Tibial nerve (tissue), 4 donors: Measurements from ENCODE around the gene GRID1. TPM values are rescaled to one million over a fixed set of nuclear protein-coding genes. Genes with fewer than 3 reads are reported as not detected.

Source experiments
- DNase-seq, 2 donors: peaks; one replicate each; pipeline ENCODE4 v3.0.0-alpha.2; 2019; ENCODE audit warnings: low spot score in 2 of 2
- H3K27ac ChIP-seq, 4 donors: fragments of 200-600 bp; sonication (generic) in 3 of 4; one replicate each; pipeline ENCODE4 v1.5.1; 2017 to 2019; ENCODE audit warnings: mild to moderate bottlenecking in 1 of 4
- H3K27me3 ChIP-seq, 2 donors: fragments of 200-600 bp; sonication (generic) in 1 of 2; one replicate each; pipeline versions ENCODE4 v1.5.1 to v1.6.0; 2017 to 2019
- H3K36me3 ChIP-seq, 3 donors: fragments of 200-600 bp; sonication (generic); one replicate each; pipeline ENCODE4 v1.5.1; 2018 to 2019
- H3K4me1 ChIP-seq, 4 donors: fragments of 200-600 bp; sonication (generic) in 3 of 4; one replicate each; pipeline ENCODE4 v1.5.1; 2017 to 2019
- H3K4me3 ChIP-seq, 4 donors: fragments of 200-600 bp; sonication (generic) in 3 of 4; one replicate each; pipeline ENCODE4 v1.5.1; 2017 to 2019; ENCODE audit warnings: mild to moderate bottlenecking in 1 of 4, moderate library complexity in 1 of 4
- H3K9me3 ChIP-seq, 4 donors: fragments of 200-600 bp; sonication (generic) in 3 of 4; one replicate each; pipeline ENCODE4 v1.5.1; 2017 to 2019
- EP300 ChIP-seq, 2 donors: sonication (generic); formaldehyde crosslinking; IDR thresholded peaks; one replicate each; pipeline ENCODE4 v1.6.1; 2017; ENCODE audit warnings: antibody characterized with exemption in 2 of 2, mild to moderate bottlenecking in 1 of 2
- POLR2A ChIP-seq, 2 donors: fragments of 450-650 bp; IDR thresholded peaks; one replicate each; pipeline ENCODE4 v1.6.1; 2017; ENCODE audit warnings: antibody characterized with exemption in 2 of 2, mild to moderate bottlenecking in 2 of 2, moderate library complexity in 2 of 2
- WGBS, 2 donors: methylation state at CpG; one replicate each; pipeline ENCODE4 v1.1.5; 2018; 5-methylcytosine and 5-hydroxymethylcytosine counted together
- total RNA-seq, 4 donors: library from RNA; depleted of rRNA; stranded (reverse); fragments of >200 nt; gene quantifications; one replicate each; pipeline ENCODE4 v1.1.0, GENCODE V29; 2016
- TF ChIP-seq, protein P1 (sequence below), 5 experiments: fragments of 200-600 bp in 3 of 5; fragments of 450-650 bp in 2 of 5; sonication (generic) in 3 of 5; IDR thresholded peaks; one replicate each; pipeline ENCODE4 v1.5.1; 2016 to 2019; ENCODE audit warnings: antibody characterized with exemption in 5 of 5, mild to moderate bottlenecking in 3 of 5, moderate library complexity in 2 of 5

The GRID1 gene
- total RNA-seq, 4 donors from 2014 or later, result 7.7 to 16.3 (median 10.5) TPM

DNA sequence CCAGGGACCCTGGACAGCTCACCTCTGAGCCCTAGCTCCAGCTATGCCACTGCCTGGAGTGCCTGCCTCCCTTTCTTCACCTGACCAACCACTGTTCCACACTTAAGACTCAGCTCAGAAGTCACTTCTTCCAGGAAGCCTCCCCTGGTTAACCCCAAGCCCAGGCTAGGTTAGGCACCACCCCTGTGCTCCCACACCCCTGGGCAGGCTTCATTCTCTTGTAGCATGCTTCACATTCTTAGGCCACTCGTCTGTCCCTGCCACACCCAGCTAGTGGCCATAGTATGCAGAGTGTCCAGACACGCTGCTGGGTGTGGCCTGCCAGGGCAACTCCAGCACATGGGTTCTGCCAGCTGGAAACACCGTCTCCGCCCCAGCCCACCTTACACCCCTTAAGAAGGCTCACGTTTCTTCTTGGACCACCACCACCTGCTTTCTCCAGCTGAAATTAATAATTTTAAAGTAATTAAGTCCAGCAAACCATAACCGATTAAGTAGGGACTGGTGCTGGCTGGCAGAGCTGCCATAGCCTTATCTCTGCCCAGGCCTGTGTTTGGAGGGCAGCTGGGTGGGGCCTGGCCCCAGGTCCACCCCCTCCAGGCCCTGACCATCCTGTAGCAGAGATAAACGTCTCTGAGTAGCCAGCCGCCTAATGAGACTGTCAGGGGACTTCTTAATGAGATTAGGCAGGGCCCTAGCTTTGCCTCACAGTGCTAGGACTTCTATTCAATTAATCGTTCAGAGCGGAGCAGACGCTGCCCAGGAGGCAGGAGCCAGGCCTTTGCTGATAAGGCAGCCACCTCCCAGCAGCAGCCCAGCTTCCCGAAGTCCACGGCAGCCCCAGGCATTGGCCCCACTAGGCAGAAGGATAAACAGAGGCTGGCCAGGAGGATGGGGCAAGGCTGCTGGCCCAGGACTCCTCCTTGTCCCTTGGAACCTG lies 20.5 kb downstream of the GRID1 start:
- WGBS, 2 donors, result 63 to 70% methylated on average over 13 of the region's 13 CpGs
- H3K27ac ChIP-seq, result no peak overlapping the region
- no peak overlapping the region for H3K4me3 ChIP-seq
- no peak for DNase-seq
- H3K4me1 ChIP-seq, result peaks cover 0 to 3% (median 0%) of the 10 kb centered on the region in 4 donors
- H3K9me3 ChIP-seq, result no peaks in the 10 kb centered on the region
- H3K27me3 ChIP-seq, result no peaks in the 10 kb centered on the region
- H3K36me3 ChIP-seq, result no peaks in the 10 kb centered on the region
- TF ChIP-seq, protein P1, sequence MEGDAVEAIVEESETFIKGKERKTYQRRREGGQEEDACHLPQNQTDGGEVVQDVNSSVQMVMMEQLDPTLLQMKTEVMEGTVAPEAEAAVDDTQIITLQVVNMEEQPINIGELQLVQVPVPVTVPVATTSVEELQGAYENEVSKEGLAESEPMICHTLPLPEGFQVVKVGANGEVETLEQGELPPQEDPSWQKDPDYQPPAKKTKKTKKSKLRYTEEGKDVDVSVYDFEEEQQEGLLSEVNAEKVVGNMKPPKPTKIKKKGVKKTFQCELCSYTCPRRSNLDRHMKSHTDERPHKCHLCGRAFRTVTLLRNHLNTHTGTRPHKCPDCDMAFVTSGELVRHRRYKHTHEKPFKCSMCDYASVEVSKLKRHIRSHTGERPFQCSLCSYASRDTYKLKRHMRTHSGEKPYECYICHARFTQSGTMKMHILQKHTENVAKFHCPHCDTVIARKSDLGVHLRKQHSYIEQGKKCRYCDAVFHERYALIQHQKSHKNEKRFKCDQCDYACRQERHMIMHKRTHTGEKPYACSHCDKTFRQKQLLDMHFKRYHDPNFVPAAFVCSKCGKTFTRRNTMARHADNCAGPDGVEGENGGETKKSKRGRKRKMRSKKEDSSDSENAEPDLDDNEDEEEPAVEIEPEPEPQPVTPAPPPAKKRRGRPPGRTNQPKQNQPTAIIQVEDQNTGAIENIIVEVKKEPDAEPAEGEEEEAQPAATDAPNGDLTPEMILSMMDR (IDR thresholded peaks at IDR 0.05), result no peak
- no peak for TF ChIP-seq EP300 (IDR thresholded peaks at IDR 0.05)
- no peak for TF ChIP-seq POLR2A (IDR thresholded peaks at IDR 0.05)

DNA sequence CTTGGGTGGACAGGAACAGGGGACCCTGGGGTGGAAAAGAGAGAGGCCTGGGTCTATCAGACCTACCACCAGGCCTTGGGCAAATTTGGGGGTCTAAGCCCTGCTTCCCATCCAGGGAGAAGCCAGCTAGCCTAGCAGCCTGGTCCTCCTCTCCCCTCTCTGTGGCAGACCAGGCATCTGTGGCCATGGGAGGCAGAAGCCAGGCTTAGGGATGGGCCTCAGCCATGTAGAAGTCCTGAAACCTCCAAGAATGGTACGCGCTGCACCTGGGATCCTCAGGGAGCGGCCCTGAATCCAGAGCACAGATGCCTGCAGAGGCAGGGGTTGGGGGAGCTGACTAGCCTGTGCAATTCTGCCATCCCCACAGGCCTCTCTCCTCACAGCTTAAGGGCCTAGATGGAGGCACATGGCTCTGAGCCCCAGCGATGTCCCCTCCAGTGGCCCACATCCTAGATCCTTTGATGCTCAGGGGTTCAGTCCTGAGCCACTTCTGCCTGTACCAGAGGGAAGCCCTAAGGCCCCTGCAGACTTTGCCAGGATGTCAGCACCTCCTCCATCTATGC lies 21.2 kb downstream of the GRID1 start:
- no peak for TF ChIP-seq POLR2A (IDR thresholded peaks at IDR 0.05)
- TF ChIP-seq EP300 (IDR thresholded peaks at IDR 0.05), result no peak
- TF ChIP-seq, protein P1 (IDR thresholded peaks at IDR 0.05), result no peak
- Histone ChIP-seq H3K9me3 (no peaks in the 10 kb centered on the region), H3K36me3 (no peaks in the 10 kb centered on the region), H3K4me3 (no peak overlapping the region), H3K4me1 (peaks cover 0 to 3% (median 0%) of the 10 kb centered on the region in 4 donors), H3K27ac (no peak overlapping the region), H3K27me3 (no peaks in the 10 kb centered on the region)
- WGBS, 2 donors, result 78 to 94% methylated on average over 1 to 4 of the region's 4 CpGs
- no peak for DNase-seq

DNA sequence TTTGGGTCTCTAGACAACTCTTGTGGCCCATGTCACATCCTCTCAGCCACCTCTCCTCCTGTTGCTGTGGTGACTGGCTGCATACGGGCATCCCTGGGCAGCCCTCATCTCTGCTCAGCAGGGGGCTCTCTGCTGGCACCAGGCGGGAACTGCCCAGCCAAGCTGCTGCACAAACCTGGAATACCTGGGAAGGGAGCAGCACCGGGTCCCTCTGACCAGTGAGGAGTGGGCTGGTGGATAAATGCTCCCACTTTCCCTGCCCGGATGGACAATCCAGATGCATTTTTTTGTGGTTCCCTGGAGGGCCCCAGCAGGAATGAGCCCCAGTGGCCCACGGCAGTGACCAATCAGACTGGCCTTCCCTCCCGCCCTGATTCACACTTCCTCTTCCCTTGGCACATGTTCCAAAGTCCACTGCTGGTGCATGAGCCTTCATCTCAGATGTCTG lies 21.9 kb downstream of the GRID1 start:
- no peaks in the 10 kb centered on the region for H3K27me3 ChIP-seq
- no peak for TF ChIP-seq POLR2A (IDR thresholded peaks at IDR 0.05)
- TF ChIP-seq EP300 (IDR thresholded peaks at IDR 0.05), result no peak
- TF ChIP-seq, protein P1 (IDR thresholded peaks at IDR 0.05), result no peak
- peaks cover 0 to 3% (median 0%) of the 10 kb centered on the region in 4 donors for H3K4me1 ChIP-seq
- no peaks in the 10 kb centered on the region for H3K36me3 ChIP-seq
- H3K4me3 ChIP-seq, result no peak overlapping the region
- no peak for DNase-seq
- H3K27ac ChIP-seq, result no peak overlapping the region
- no peaks in the 10 kb centered on the region for H3K9me3 ChIP-seq
- WGBS, 2 donors, result 56 to 57% methylated on average over 6 of the region's 6 CpGs

DNA sequence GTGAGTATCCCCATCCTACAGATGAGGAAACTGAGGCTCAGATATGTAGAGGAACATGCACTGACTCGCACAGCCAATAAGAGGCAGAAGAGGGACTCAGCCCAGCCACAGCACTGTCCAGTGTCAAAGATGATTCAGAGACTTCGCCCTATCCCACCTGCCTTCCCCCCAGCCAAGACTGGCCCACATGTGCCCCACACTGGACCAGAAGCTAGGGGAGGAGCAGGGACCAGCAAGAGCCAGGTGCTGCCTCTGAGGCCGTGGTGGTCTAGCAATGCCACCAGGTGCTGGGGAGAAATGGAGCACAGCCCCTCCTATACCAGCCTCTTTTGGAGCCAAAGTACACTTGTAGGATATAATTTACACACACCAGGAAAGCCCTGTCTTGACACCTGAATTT lies 22.3 kb downstream of the GRID1 start:
- 91 to 92% methylated on average over 3 of the region's 3 CpGs for WGBS, 2 donors
- Histone ChIP-seq H3K27me3 (no peaks in the 10 kb centered on the region), H3K36me3 (no peaks in the 10 kb centered on the region), H3K27ac (no peak overlapping the region), H3K9me3 (no peaks in the 10 kb centered on the region), H3K4me1 (peaks cover 0 to 3% (median 0%) of the 10 kb centered on the region in 4 donors), H3K4me3 (no peak overlapping the region)
- DNase-seq, result no peak
- TF ChIP-seq, protein P1 (IDR thresholded peaks at IDR 0.05), result no peak

DNA sequence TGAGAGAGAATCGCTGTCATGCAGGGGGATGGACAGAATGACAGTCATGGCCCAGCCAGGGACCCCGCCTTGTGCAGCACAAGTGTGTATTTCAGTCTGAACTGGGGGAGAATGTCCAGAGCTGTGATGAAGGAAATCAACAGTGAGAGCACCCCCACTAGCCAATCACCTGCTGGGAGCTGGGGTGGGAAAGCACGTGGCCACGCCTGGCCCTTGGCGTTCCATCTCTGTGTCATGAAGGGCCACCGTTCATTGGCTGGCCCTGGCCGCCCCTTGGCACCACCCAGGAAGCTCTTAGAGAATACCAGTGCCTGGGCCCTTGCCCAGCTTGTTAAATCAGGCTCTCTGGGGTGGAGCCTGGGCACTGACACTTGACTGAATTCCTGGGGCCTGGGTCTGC lies 22.8 kb downstream of the GRID1 start:
- H3K9me3 ChIP-seq, result no peaks in the 10 kb centered on the region
- H3K4me3 ChIP-seq, result no peak overlapping the region
- no peaks in the 10 kb centered on the region for H3K27me3 ChIP-seq
- DNase-seq, result no peak
- 82 to 87% methylated on average over 7 of the region's 7 CpGs for WGBS, 2 donors
- peaks cover 0 to 3% (median 0%) of the 10 kb centered on the region in 4 donors for H3K4me1 ChIP-seq
- TF ChIP-seq, protein P1 (IDR thresholded peaks at IDR 0.05), result no peak
- TF ChIP-seq EP300 (IDR thresholded peaks at IDR 0.05) (no peak), POLR2A (IDR thresholded peaks at IDR 0.05) (no peak)
- no peak overlapping the region for H3K27ac ChIP-seq
- H3K36me3 ChIP-seq, result no peaks in the 10 kb centered on the region
